GM18909 (cell line): ENCODE measurements around the gene SPATC1L.
"Not testable (repeated sequence)": the region's sequence is repeated elsewhere in the genome, so short reads cannot be mapped to it uniquely, and the experiment has no call there.

Source experiments
- ATAC-seq: cut with Tn5 transposase; IDR thresholded peaks from one replicate; pipeline ENCODE4 v1.9.1; 2021; ENCODE audit warnings: mild to moderate bottlenecking; ENCODE audit not compliant: unreplicated experiment, poor library complexity

Gene SPATC1L

GRCh38 chr21:46183910-46184624, at the start of gene SPATC1L:
Gene SPATC1L, minus strand, starts transcription at chr21:46184459. Its CDS starts 1,643 bp downstream, at chr21:46182816.
- ATAC-seq = no peak

DNA sequence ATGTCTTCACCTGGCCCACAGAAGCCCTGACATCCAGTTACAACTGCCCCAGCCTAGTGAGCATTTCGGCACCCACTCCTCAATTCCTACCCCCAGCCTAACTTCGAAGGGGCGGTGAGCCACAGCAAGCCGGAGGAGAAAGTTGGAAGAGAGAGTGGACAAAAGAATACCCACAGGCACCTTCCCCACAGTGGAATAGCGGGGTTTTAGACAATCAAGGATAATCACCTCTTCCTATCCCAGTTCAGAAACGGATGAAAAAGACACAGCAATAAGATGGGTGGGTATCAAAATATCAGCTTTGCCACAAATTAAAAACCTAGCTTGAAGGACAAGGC, 45.6 kb upstream of the SPATC1L start:
- no peak for ATAC-seq

DNA sequence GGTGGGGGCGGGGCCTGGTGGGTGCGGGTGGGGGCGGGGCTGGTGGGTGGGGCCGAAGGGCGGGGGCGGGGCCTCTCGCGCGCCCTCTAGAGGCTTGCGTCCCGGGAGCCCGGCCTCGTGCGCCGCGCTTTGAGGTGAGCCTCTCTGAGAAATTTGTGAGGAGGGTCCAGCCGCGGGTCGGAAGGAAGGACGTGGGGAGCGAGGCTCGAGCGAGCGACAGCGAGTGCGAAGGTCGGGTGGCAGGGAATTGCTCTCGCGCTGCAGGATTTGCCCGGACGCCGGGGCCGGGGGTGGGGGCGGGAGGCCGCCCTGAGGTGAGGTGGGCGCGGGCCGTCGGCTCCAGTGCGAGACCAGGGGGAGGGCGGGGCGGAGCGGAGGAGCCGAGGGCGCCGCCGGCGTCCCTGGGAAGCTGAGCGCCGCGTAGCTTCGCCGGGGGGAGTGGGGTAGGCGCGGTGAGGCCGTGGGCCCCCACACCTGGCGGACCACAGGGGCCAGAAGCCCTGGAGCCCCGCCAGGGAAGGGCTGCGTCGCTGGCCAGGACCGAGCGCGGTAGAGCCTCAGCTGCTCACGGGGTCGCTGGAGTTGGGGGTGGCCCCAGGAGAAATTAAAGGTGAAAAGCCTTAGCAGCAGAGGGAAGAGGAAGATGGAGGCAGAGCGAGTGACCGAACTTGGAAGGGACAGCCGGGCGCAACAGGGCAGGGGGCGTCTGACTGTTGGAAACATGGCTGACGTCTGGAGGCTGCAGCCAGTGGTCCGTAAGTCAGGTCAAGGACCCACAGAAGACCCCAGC, 45.1 kb upstream of the SPATC1L start:
- ATAC-seq = peak; percentile 28

DNA sequence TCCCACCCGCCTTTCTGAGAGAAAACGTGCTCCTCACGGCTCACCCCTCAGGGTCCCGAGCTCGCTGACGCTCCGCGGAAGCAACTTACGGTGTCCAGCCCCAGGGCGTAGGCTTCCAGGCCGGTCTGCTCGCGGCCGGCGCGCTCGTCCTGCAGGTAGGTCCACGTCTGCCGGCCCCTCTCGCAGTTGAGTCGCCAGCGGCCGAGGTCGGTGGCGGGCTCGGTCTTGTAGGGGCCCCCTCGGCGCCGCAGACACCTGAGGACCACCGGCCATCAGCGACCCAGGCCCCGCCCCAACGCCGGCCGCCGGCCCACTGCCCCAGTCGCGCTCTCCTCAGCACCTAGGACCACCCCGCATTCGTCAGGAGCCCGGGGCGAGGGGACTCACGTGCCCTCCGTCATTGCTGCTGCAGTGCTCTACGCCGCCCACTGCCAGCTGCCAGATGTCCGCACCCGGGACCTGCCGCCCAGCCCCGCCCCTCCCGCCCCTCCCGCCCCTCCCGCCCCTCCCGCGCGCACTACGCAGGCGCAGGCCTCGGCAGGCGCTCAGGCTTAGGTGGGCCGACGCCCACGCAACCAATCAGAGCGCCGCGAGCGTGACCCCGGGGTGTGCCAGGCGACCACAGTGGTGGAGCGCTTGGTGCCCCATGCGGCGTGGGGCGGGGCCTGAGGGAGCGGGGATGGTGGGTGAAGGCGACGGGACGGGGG, 44.2 kb upstream of the SPATC1L start, which contains the start of gene LSS:
LSS (minus strand) TSS at position 430 of the 707 bp plus-strand sequence; CDS start at position 401, 29 bp downstream.
- ATAC-seq = peak; percentile 80

DNA sequence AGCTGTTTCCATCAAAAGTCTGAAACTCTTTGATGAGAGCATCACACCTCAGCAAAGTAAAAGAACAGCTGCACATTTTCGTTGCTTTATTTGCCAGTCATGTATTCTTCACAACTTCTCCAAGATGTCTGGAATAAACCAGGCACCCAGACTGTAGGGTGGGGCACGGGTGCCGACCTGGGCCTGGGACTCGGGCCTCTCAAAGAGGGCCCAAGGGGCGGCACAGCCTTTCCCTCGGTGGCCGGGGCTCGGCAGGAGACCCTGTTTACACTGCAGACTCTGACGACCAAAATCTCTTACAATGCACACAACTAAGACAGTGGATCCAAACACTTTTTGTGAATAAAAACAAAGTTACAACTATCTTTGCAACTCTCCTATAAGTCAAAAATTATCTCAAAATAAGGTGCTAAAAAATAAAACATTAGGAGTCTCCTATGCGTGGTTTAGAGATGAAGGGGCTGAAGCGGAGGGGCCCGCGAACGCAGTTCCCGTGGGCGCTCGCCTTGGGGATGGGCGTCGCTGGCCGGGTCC, 43.6 kb upstream of the SPATC1L start:
- no peak for ATAC-seq

- ATAC-seq = no peak
Measured at GRCh38 chr21:46226920-46227599, 42.8 kb upstream of the SPATC1L start.

DNA sequence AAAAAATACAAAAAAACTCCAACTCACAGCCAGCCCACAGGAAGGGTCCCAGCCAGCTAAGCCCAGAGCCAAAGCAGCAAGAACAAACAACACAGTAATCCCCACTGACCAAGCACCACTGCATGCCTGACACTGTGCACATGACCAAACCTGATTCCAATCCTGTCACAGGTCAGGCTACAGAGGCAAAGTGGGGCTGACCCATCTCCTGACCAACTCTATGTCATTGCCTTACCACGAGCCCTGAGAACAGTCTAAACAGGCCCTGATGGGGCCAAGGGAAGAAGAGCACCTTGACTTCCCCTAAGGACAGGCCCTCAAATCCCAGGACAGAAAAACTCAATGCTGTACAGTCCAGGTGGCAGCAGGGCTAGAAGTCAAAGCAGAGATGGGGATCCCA, 41.9 kb upstream of the SPATC1L start:
- no peak for ATAC-seq

- ATAC-seq = not testable (repeated sequence)
Measured at GRCh38 chr21:46223661-46224060, 39.4 kb upstream of the SPATC1L start.

- ATAC-seq = no peak
Measured at GRCh38 chr21:46223217-46223616, 39.0 kb upstream of the SPATC1L start.

- ATAC-seq = no peak
Measured at GRCh38 chr21:46222436-46223116, 38.3 kb upstream of the SPATC1L start.

- no peak for ATAC-seq
Measured at GRCh38 chr21:46221664-46222435, 37.6 kb upstream of the SPATC1L start.

GRCh38 chr21:46220847-46221246, 36.6 kb upstream of the SPATC1L start:
- no peak for ATAC-seq

GRCh38 chr21:46220275-46220810, 36.1 kb upstream of the SPATC1L start:
- no peak for ATAC-seq

DNA sequence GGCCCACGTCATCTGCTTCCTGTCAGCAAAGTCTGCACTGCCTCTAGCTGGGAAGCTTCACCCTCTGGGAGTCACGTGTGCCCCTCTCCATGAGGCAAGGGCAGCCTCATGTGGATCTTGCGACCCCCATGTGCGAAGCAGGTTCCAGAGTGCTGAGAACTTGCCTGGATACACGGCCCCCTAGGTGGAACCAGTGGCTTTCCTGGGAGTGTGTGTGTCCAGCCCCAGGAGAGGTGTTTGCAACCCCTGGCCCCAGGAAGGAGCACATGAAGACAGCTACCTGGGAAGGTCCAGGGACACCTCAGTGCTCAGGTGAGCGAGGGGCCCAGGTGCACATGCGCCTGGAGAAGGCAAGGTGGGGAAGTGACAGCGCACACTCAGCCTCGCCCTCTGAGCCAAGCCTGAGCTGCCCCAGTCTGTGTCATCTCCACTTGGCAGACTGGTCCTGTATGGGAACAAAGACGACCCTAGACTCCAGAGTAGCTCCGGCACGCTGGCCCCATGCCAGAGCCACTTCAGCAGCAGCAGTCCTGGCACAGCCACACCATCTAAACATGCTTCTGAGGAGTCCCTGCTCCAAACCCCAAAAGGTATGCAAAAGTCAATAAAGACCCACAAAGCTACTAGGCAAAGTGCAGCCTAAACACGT, 35.5 kb upstream of the SPATC1L start:
- ATAC-seq = no peak

GRCh38 chr21:46218906-46219590, 34.8 kb upstream of the SPATC1L start:
- ATAC-seq = no peak

DNA sequence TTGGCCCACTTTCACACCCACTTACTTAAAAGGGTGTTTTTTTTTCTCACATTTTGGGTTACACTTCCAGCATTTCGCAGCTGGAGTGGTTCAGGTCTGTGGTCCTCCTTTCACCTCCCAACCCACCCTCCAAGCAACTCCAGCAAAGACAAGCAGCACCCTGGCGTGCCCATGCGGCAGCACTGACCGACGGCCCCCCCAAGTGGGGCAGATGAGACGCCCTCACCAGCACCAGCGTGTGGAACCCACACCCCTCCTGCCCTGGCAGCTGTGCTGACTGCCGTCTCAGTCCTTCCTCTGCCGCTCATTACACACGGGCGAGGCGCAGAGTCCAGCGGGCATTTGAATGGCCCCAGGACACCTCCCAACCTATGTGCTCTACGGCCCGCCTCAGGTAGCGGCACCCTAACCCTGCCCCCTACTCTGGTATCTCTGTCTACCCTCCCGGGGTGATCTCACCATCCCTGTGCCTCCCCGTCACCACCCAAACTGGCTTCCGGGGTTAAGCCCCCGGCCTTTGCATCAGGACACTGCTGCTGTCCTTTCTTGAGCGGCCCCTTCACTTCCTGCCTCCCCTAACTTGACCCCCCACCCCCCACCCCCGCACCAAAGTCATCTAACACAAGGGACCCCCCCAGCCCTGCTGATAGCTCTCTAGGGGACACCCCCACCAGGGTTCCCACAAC, 33.4 kb upstream of the SPATC1L start:
- no peak for ATAC-seq

GRCh38 chr21:46216132-46216747, 32.0 kb upstream of the SPATC1L start:
- ATAC-seq = no peak
